HAP-1 (cell line): ENCODE results near the gene ADGB.

Experiments
- DNase-seq, 2 experiments: peaks; one replicate each; pipeline ENCODE4 v3.0.0-alpha.2; 2016 to 2020; ENCODE audit warnings: low spot score in 2 of 2
- H3K27me3 ChIP-seq: fragments of 250-450 bp; sonication (Bioruptor Pico); 2 replicates; pipeline ENCODE4 v1.5.1; 2020; ENCODE audit warnings: low read depth, mild to moderate bottlenecking, moderate library complexity
- H3K36me3 ChIP-seq: fragments of 250-450 bp; sonication (Bioruptor Pico); replicated peaks from 2 replicates; pipeline ENCODE4 v1.5.1; 2020; ENCODE audit warnings: mild to moderate bottlenecking
- H3K4me1 ChIP-seq: fragments of 250-450 bp; sonication (Bioruptor Pico); 2 replicates; pipeline ENCODE4 v1.5.1; 2020; ENCODE audit warnings: mild to moderate bottlenecking
- H3K4me3 ChIP-seq: fragments of 250-450 bp; sonication (Bioruptor Pico); 2 replicates; pipeline ENCODE4 v1.5.1; 2020; ENCODE audit warnings: mild to moderate bottlenecking, moderate library complexity
- H3K9me3 ChIP-seq: fragments of 250-450 bp; sonication (Bioruptor Pico); 2 replicates; pipeline ENCODE4 v1.5.1; 2020; ENCODE audit warnings: mild to moderate bottlenecking, moderate library complexity
- in situ Hi-C: fragments of 300-500 bp; cut with MboI; formaldehyde crosslinking; loops from 3 replicates; pipeline ENCODE4 v1.14.3; 2020; ENCODE audit warnings: low sequenced_read_pairs, inconsistent platforms, mixed read lengths

Gene ADGB

DNA sequence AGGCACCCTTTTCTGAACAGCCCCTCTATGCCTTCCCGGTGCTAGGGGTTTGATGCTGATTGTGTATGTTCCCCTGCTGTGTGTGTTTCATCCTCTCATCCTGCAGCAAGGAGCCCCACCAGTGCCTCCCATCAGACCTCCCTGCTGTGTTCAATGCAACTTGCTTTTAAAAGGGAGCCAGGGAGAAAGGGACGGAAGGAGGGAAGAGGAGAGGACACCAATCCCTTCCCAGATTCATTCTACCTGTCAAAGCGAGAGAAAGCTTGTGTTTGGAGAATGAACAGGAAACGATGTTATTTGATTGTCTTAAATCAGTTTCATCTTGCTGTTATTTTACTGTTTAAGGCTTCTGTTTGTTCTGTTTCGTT lies 259.2 kb downstream of the ADGB start:
- Histone ChIP-seq H3K4me3 (no peak overlapping the region), H3K9me3 (no peaks in the 10 kb centered on the region), H3K4me1 (no peaks in the 10 kb centered on the region), H3K36me3 (no peaks in the 10 kb centered on the region), H3K27me3 (no peaks in the 10 kb centered on the region)
- in situ Hi-C loops = no loop called here
- no peak for DNase-seq

DNA sequence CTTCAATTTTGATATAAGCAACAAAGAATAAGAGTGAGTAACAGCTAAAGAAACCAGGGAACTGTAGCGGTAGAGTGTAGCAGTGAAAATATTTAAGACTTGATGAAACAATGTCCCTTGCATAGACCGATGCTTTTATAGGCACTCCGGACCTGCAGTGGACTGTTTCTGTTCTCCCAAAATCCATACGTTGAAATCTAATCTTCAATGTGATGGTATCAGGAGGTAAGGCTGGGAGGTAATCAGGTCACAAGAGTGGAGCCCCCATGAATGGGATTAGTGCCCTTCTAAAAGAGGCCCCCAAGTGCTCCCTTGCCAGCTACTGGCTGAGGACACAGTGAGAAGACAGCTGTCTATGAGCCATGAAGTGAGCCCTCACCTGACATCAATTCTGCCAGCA lies 260.4 kb downstream of the ADGB start:
- Histone ChIP-seq H3K36me3 (no peaks in the 10 kb centered on the region), H3K9me3 (no peaks in the 10 kb centered on the region), H3K27me3 (no peaks in the 10 kb centered on the region), H3K4me1 (no peaks in the 10 kb centered on the region), H3K4me3 (no peak overlapping the region)
- no peak for DNase-seq
- in situ Hi-C loops = no loop called here

DNA sequence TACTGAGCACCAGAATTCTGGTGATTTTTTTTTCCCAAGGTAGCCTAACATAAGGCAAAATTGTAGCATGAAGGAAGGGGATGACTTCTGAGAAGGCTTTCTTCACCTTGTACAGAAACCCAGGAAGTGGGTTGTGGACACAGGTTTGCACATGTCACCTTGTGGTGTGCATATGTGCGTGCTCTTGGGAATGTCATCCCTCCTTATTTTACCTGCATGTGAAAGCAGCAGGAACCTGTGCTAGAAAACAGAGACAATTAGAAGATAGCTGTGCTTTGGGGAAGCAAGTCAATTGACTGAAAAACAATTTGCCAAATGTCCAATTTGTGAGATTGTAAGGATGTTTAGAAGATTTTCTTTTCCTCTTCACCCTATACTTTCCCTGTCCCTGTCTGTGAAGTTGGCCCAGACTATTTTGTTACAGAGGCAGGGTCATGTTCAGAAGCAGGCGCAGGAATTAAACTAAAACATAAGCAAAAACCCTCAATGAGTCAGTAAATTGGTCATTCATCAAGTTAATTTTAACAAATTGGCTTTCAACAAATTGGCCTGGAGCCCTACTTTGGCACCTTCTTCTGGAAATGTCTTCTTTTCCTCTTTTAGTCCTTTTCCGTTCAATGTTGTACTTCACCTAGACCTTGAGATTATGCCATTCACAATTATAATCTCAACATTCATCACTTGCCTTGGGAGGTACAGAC lies 261.2 kb downstream of the ADGB start:
- Histone ChIP-seq H3K4me1 (no peaks in the 10 kb centered on the region), H3K36me3 (no peaks in the 10 kb centered on the region), H3K4me3 (no peak overlapping the region), H3K27me3 (no peaks in the 10 kb centered on the region), H3K9me3 (no peaks in the 10 kb centered on the region)
- in situ Hi-C loops = no loop called here
- DNase-seq = no peak

DNA sequence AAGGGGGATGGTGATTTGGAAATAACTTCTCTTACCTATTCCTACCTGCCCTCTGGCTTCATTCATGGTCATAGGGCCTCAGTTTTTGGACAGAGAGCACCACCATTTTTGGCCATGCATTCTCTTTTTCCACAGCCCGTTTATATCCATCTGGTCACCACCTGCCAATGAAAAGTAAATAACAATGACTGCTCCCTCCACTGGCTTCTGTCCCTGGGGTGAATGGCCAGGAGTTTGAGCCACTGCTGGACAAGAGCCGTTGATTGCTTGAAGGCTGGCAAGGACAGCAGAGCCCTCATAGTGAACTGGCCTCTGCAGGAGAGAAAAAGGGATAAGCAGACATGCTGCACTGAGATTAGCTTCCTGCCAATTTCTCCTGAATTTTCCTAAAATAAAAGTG lies 261.8 kb downstream of the ADGB start:
- Histone ChIP-seq H3K9me3 (no peaks in the 10 kb centered on the region), H3K27me3 (no peaks in the 10 kb centered on the region), H3K4me3 (no peak overlapping the region), H3K4me1 (no peaks in the 10 kb centered on the region), H3K36me3 (no peaks in the 10 kb centered on the region)
- in situ Hi-C loops = no loop called here
- no peak for DNase-seq

DNA sequence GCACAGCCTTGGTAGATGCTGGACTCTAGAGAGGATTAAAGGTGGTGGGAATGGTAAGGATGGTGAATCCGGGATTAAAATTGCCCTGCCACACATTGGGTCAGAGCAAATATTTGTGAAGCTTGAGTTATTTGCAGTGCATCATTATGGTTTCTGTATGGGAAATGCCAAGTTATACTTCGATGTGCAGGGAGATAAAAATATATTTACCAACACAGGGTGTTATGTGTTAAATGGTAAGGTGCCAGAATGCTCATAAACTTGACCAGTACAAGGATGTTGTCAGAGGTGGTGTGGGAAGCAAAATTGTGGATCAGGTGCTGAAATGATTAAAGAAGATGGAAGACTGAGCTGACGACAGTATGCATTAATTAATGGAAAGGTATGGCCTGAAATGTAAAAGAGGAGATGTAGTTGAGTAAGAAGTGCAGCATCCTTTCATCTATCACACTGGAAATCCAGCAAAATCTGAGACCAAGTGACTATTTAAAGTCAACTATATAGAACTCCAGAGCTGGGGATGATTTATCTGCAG lies 262.3 kb downstream of the ADGB start:
- no peak for DNase-seq
- Histone ChIP-seq H3K9me3 (no peaks in the 10 kb centered on the region), H3K27me3 (no peaks in the 10 kb centered on the region), H3K36me3 (no peaks in the 10 kb centered on the region), H3K4me1 (no peaks in the 10 kb centered on the region), H3K4me3 (no peak overlapping the region)
- in situ Hi-C loops = no loop called here

DNA sequence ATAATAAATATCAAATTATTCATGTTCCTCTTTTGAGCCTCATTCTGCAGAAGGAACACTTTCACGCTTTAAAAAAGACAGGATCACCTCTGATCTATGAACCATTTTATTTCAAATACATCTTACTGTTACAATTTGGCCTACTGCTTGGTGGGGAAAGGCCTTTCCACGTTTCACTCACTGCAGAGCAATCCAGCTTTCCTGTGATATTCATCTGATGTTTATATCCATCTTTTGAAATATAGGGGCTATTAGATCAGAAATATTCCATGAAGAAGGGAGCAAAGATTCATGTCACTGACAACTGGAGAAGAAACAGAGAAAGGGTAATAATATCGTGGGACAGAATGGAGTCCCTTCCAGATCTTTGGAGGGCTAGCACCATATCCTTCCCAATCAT lies 262.9 kb downstream of the ADGB start:
- Histone ChIP-seq H3K4me1 (no peaks in the 10 kb centered on the region), H3K36me3 (no peaks in the 10 kb centered on the region), H3K27me3 (no peaks in the 10 kb centered on the region), H3K4me3 (no peak overlapping the region), H3K9me3 (no peaks in the 10 kb centered on the region)
- no peak for DNase-seq
- in situ Hi-C loops = no loop called here

DNA sequence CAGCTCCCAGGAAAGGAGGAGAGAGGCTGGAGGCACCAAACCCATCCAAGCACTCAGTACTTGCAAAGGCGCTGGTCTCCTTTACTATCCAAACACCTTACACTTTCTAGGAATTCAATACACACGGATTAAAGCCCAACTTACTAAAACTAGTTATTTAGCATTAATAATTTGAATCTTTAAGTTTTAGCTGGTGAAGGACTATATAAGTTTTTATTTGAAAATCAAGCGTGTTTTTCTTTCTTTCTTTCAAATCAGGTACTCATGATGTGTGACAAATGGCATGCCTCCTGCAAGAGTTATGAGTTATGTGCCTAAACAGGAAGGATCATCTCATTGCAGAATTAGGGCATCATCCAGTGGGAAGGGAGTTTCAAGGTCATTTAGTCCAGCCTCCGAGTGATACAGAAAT lies 263.7 kb downstream of the ADGB start:
- Histone ChIP-seq H3K4me1 (no peaks in the 10 kb centered on the region), H3K9me3 (no peaks in the 10 kb centered on the region), H3K4me3 (no peak overlapping the region), H3K27me3 (no peaks in the 10 kb centered on the region), H3K36me3 (no peaks in the 10 kb centered on the region)
- in situ Hi-C loops = no loop called here
- no peak for DNase-seq

DNA sequence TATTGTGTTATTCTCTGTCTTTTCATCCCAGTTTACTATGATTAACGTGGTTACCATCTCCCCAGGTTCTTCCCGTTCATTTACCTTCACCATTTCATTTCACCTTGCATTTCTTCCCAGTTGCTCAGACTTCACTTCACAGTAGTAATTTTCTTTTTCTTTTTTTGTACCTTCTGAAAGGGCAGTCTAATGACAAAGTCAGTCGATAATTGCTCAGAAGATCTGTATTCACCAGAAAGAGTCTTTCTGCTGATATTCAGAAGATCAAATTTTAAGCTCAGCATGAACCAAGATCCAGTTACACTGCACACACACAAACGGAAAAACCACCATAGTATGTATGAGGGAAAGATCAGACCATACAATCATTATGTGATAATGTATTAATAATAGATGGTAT lies 265.5 kb downstream of the ADGB start:
- H3K9me3 ChIP-seq = no peaks in the 10 kb centered on the region
- no peaks in the 10 kb centered on the region for H3K27me3 ChIP-seq
- no peaks in the 10 kb centered on the region for H3K4me1 ChIP-seq
- DNase-seq = no peak
- H3K4me3 ChIP-seq = no peak overlapping the region
- in situ Hi-C loops = no loop called here
- H3K36me3 ChIP-seq = no peaks in the 10 kb centered on the region

DNA sequence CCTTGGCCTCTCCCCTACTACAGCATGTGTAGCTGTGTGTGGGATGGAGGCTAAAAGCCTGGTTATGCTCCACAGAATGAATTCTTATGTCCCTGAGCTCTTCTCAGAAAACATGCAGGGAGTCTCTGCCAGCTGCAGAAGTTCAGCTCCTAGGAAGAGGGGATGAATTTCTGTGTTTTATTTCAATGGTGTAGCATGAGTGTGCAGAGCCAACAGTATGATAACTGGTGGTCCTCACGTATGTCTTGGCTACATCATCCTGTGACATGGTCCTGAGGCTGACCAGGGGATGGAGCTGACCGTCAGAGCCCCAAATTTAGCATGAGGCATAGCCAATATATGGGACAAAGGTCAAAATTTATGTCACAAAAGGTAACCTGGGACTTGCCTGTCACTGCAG lies 266.1 kb downstream of the ADGB start:
- Histone ChIP-seq H3K4me3 (no peak overlapping the region), H3K9me3 (no peaks in the 10 kb centered on the region), H3K4me1 (no peaks in the 10 kb centered on the region), H3K36me3 (no peaks in the 10 kb centered on the region), H3K27me3 (no peaks in the 10 kb centered on the region)
- in situ Hi-C loops = no loop called here
- DNase-seq = no peak
